Panc1 (cell line): ENCODE measurements around the gene SMIM35. TPM values are rescaled to one million over a fixed set of nuclear protein-coding genes. Genes with fewer than 3 reads are reported as not detected.
A peak's percentile ranks its signal among the peaks of the same experiment; 100 is the strongest.

Source experiments
- ATAC-seq: fragments of 200-7000 bp; cut with Tn5 transposase; 2 replicates; pipeline ENCODE4 v1.9.1; 2020; ENCODE audit warnings: mild to moderate bottlenecking, moderate library complexity
- BruUV-seq: library from RNA; stranded (reverse); fragments of 400-500 nt; replicated peaks from 2 replicates; lab custom pipeline; 2021; lab: Mats Ljungman, UMichigan
- CTCF ChIA-PET: fragments of 300-600 bp; sonication (Branson Sonifier 250); formaldehyde crosslinking; loops from one replicate; lab custom pipeline; 2022; ENCODE audit warnings: antibody characterized with exemption; lab: Charles Lee
- POLR2A ChIA-PET: fragments of 300-600 bp; sonication (Branson Sonifier 250); formaldehyde crosslinking; loops from one replicate; lab custom pipeline; 2022; ENCODE audit warnings: antibody characterized with exemption; lab: Charles Lee
- DNase-seq: peaks from one replicate; pipeline ENCODE4 v3.0.0-alpha.2; 2010; ENCODE audit warnings: low read depth, low spot score
- H3K27ac ChIP-seq: 2 replicates; pipeline ENCODE4 v1.5.1; 2011; ENCODE audit warnings: mild to moderate bottlenecking, low read length, inconsistent platforms
- H3K27me3 ChIP-seq: fragments of 200-500 bp; sonication (Bioruptor generic); 2 replicates; pipeline ENCODE4 v1.6.0; 2014; ENCODE audit warnings: low read length, inconsistent platforms; ENCODE audit not compliant: control insufficient read depth, insufficient read depth
- H3K36me3 ChIP-seq: fragments of 200-500 bp; sonication (Bioruptor generic); 2 replicates; pipeline ENCODE4 v1.5.1; 2014; ENCODE audit warnings: inconsistent platforms, mild to moderate bottlenecking, low read length, moderate library complexity; ENCODE audit not compliant: control insufficient read depth, insufficient read depth
- H3K4me1 ChIP-seq: 2 replicates; pipeline ENCODE4 v1.5.1; 2011; ENCODE audit warnings: inconsistent platforms, mild to moderate bottlenecking, low read length, moderate library complexity; ENCODE audit not compliant: control insufficient read depth, insufficient read depth
- H3K4me3 ChIP-seq, 2 experiments: 2 replicates each; pipeline ENCODE4 v1.5.1; 2011 to 2012; ENCODE audit warnings: low read depth in 2 of 2, low read length in 2 of 2, mild to moderate bottlenecking in 2 of 2, inconsistent platforms in 1 of 2, moderate library complexity in 1 of 2
- H3K9me3 ChIP-seq: fragments of 200-500 bp; sonication (Bioruptor generic); 2 replicates; pipeline ENCODE4 v1.5.1; 2014; ENCODE audit warnings: low read depth, mild to moderate bottlenecking, inconsistent platforms, low read length, moderate library complexity; ENCODE audit not compliant: control insufficient read depth, insufficient read depth
- POLR2AphosphoS5 ChIP-seq: IDR thresholded peaks from 2 replicates; pipeline ENCODE4 v1.6.1; 2012; ENCODE audit warnings: mild to moderate bottlenecking, low read depth, low read length, moderate library complexity
- REST ChIP-seq, 2 experiments: IDR thresholded peaks; 2 replicates each; pipeline ENCODE4 v1.6.1; 2011 to 2012; ENCODE audit warnings: low read depth in 2 of 2, control low read depth in 1 of 2, low read length in 1 of 2, mild to moderate bottlenecking in 1 of 2, moderate library complexity in 1 of 2; ENCODE audit not compliant: insufficient read depth in 1 of 2
- SIN3A ChIP-seq: IDR thresholded peaks from 2 replicates; pipeline ENCODE4 v1.6.1; 2012; ENCODE audit warnings: low read depth, mild to moderate bottlenecking, low read length, moderate library complexity, borderline replicate concordance; ENCODE audit not compliant: insufficient read depth
- TCF7L2 ChIP-seq: IDR thresholded peaks from 2 replicates; pipeline ENCODE4 v1.6.1; 2011; ENCODE audit warnings: mild to moderate bottlenecking, low read depth, low read length, inconsistent platforms
- in situ Hi-C: cut with HindIII; loops from 2 replicates; pipeline ENCODE4 v1.10.0; 2016; ENCODE audit warnings: low sequenced_read_pairs, low pct_unique_long_range_greater_than_20kb
- intact Hi-C: fragments of 100-400 bp; cut with micrococcal nuclease; formaldehyde crosslinking; loops from one replicate; pipeline ENCODE4 v1.10.0; 2022; ENCODE audit not compliant: unreplicated experiment
- total RNA-seq: library from RNA; stranded (reverse); gene quantifications from one replicate; pipeline ENCODE4 v1.2.1, GENCODE V29; 2021; ENCODE audit not compliant: unreplicated experiment
- TF ChIP-seq, protein P1 (sequence below): fragments of 450-650 bp; IDR thresholded peaks from 2 replicates; pipeline ENCODE4 v1.5.1; 2017; ENCODE audit warnings: mild to moderate bottlenecking

The SMIM35 gene
- total RNA-seq, 1 experiment from 2014 or later, result not detected

GRCh38 chr11:117993988-117994745, 92.6 kb downstream of the SMIM35 start:
- in situ Hi-C loops (no loop called here), intact Hi-C loops (no loop called here)
- ATAC-seq (peak; percentile 26; the same call in 1 of the 2 replicates), DNase-seq (no peak)
- ChIA-PET CTCF (no interaction called here), POLR2A (no interaction called here)
- H3K4me1 ChIP-seq, result no peaks in the 10 kb centered on the region
- H3K27me3 ChIP-seq, result no peaks in the 10 kb centered on the region; the same call in 1 of the 2 replicates
- no peak overlapping the region for H3K4me3 ChIP-seq
- no peaks in the 10 kb centered on the region for H3K36me3 ChIP-seq
- TF ChIP-seq TCF7L2 (no peak), POLR2AphosphoS5 (no peak), REST (IDR thresholded peaks at IDR 0.05; ENCODE audit: insufficient read depth in 1 of 2, low read depth in 2 of 2, low read length in 1 of 2) (no peak), SIN3A (no peak)
- TF ChIP-seq, protein P1, sequence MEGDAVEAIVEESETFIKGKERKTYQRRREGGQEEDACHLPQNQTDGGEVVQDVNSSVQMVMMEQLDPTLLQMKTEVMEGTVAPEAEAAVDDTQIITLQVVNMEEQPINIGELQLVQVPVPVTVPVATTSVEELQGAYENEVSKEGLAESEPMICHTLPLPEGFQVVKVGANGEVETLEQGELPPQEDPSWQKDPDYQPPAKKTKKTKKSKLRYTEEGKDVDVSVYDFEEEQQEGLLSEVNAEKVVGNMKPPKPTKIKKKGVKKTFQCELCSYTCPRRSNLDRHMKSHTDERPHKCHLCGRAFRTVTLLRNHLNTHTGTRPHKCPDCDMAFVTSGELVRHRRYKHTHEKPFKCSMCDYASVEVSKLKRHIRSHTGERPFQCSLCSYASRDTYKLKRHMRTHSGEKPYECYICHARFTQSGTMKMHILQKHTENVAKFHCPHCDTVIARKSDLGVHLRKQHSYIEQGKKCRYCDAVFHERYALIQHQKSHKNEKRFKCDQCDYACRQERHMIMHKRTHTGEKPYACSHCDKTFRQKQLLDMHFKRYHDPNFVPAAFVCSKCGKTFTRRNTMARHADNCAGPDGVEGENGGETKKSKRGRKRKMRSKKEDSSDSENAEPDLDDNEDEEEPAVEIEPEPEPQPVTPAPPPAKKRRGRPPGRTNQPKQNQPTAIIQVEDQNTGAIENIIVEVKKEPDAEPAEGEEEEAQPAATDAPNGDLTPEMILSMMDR, result no peak
- no TSS peak for BruUV-seq
- no peak overlapping the region for H3K27ac ChIP-seq
- no peaks in the 10 kb centered on the region for H3K9me3 ChIP-seq

DNA sequence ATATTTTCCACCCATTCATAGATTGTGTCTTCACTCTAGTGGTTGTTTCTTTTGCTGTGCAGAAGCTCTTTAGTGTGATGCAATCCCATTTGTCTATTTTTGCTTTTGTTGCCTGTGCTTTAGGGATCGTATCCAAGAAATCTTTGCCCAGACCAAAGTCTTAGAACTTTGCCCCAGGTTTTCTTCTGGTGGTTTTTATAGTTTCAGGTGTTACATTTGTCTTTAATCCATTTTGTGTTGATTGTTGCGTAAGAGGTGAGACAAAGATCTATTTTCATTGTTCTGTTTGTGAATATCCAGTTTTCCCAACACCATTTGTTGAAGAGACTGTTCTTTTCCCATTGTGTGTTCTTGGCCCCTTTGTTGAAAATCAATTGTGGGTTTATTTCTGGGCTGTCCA, 94.1 kb downstream of the SMIM35 start:
- DNase-seq (no peak), ATAC-seq (no peak)
- no peak overlapping the region for H3K27ac ChIP-seq
- intact Hi-C loops (no loop called here), in situ Hi-C loops (no loop called here)
- H3K4me1 ChIP-seq, result no peaks in the 10 kb centered on the region
- peaks cover 1% of the 10 kb centered on the region for H3K27me3 ChIP-seq
- no peak for TF ChIP-seq TCF7L2
- no peak for TF ChIP-seq SIN3A
- no peak for TF ChIP-seq REST (IDR thresholded peaks at IDR 0.05; ENCODE audit: insufficient read depth in 1 of 2, low read depth in 2 of 2, low read length in 1 of 2)
- TF ChIP-seq, protein P1, result no peak
- no peak for TF ChIP-seq POLR2AphosphoS5
- CTCF ChIA-PET, result no interaction called here
- no peak overlapping the region for H3K4me3 ChIP-seq
- POLR2A ChIA-PET, result no interaction called here
- no peaks in the 10 kb centered on the region for H3K36me3 ChIP-seq
- no peaks in the 10 kb centered on the region for H3K9me3 ChIP-seq
- BruUV-seq, result no TSS peak
